ENCODE measurements around the gene ESRRB. TPM values are rescaled to one million over a fixed set of nuclear protein-coding genes. Genes with fewer than 3 reads are reported as not detected.

Gene ESRRB
- total RNA-seq = 1 to 10 TPM in 4 of 8 experiments, under 1 TPM in 4; 0.10 to 3.3 (median 1.1) TPM

- in situ Hi-C loops (cut with MboI; ENCODE audit: low pct_unique_long_range_greater_than_20kb in 2 of 9, low sequenced_read_pairs in 9 of 9, unreplicated experiment in 9 of 9) = loop anchor here in 3 of 9 experiments (25.0 kb wide), 2 partner anchors 261 to 314 kb away; no protein-coding TSS in a partner anchor
- peak; percentile 51 to 93 (median 89) for ATAC-seq (replicated peaks in 6 of 8)
- no peak within 1 kb of the TSS for H3K27ac ChIP-seq
- H3K4me3 ChIP-seq = peak within 1 kb of the TSS; percentile 32 to 34 (median 32)
- 0 to 3% (median 0%) methylated on average over 1 to 13 of the region's 29 CpGs; no CpG with 5 or more reads in 6 of the 10 experiments for WGBS, 10 experiments
- peaks cover 41 to 53% of the 10 kb centered on the region in 2 donors for H3K4me1 ChIP-seq (replicated peaks in 1 of 2)
Observed at GRCh38 chr14:76375947-76376404, at the start of gene ESRRB. Gene ESRRB, plus strand, starts transcription at chr14:76376137. Its CDS starts 265 bp downstream, at chr14:76376402.

DNA sequence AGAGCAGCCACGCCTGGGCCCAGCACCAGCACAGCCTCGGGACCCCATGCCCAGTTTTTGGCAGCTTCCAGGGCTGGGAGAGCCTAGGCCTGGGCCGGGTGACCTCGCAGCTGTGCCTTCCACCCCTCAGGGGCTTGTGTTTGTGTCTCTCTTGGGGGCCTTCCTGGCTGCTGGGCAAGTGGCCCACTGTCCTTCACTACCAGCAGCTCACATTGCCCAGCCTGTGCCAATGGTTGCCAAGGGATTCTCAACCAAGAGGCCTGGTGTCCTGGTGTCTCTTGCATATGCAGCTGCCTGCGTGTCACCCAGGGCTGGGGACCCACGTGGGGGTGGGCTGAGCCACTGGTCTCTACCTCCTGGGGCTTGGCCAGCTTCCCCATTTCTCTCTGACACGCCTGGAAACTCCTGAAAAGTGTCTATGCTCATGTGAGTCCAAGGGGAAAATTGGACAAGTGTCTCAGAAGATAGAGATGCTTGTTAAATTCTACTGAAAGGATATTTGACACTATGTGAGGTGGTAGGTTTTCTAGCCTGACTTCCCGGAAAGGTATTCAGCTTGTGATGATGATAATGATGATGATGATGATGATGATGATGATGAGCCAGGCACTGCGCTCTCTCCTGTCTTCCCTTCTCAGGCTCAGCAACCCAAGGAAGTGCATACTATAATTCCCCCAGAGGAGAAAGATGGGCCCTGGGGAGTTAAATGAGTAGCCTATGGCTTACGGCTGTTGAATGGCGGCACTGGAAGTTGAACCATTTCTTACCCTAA is 48.8 kb upstream of the ESRRB start:
- 90 to 100% (median 100%) methylated on average over 1 to 5 of the region's 11 CpGs; no CpG with 5 or more reads in 7 of the 10 experiments for WGBS, 10 experiments
- Histone ChIP-seq H3K4me3 (no peak overlapping the region), H3K4me1 (replicated peaks in 1 of 2) (peaks cover 3 to 6% of the 10 kb centered on the region in 2 donors), H3K27ac (no peak overlapping the region)
- in situ Hi-C loops (cut with MboI; ENCODE audit: low pct_unique_long_range_greater_than_20kb in 2 of 9, low sequenced_read_pairs in 9 of 9, unreplicated experiment in 9 of 9) = no loop called here
- peak in 1 of 8 experiments; percentile 86 for ATAC-seq (replicated peaks in 6 of 8)

DNA sequence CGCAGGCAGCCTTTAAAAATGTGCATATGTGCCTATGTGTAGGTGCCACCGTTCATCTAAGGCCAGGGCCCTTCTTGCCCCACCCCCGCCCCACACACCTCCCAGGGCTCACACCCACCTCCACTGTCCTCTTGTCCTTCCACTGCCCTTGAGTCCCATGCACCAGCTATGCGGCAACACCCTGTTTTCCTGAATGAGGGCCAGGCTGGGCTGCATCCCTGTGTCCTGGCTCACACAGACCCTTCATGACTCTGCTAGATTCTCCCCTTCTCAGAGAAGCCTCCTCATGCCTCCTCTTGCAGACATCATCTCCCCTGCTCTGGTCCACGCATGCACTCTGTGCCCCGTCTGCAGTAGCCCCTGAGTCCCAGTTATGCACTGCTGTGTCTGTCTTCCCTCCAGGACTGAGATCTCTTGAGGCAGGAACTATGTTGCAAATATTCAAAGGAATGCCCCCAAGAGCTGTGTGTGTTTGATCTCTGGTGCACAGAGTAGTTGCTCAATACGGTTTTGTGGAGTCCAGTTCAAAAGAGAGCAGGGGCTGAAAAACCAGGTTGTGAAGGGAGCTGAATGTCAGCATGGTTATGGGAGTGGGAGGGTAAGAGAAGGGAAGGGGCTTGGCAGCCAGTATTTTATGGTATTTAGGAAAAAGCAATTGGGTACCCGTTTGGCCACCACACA is 47.3 kb upstream of the ESRRB start:
- peaks cover 3 to 6% of the 10 kb centered on the region in 2 donors for H3K4me1 ChIP-seq (replicated peaks in 1 of 2)
- 0 to 83% (median 62%) methylated on average over 1 to 2 of the region's 8 CpGs; no CpG with 5 or more reads in 4 of the 10 experiments for WGBS, 10 experiments
- no peak overlapping the region for H3K27ac ChIP-seq
- no peak overlapping the region for H3K4me3 ChIP-seq
- ATAC-seq (replicated peaks in 6 of 8) = no peak
- in situ Hi-C loops (cut with MboI; ENCODE audit: low pct_unique_long_range_greater_than_20kb in 2 of 9, low sequenced_read_pairs in 9 of 9, unreplicated experiment in 9 of 9) = no loop called here

- 3 to 20% (median 11%) methylated on average over 1 to 20 of the region's 27 CpGs; no CpG with 5 or more reads in 5 of the 10 experiments for WGBS, 10 experiments
- Histone ChIP-seq H3K27ac (no peak overlapping the region), H3K4me3 (no peak overlapping the region), H3K4me1 (replicated peaks in 1 of 2) (peaks cover 7 to 9% of the 10 kb centered on the region in 2 donors)
- ATAC-seq (replicated peaks in 6 of 8) = peak; percentile 13 to 81 (median 56)
- in situ Hi-C loops (cut with MboI; ENCODE audit: low pct_unique_long_range_greater_than_20kb in 2 of 9, low sequenced_read_pairs in 9 of 9, unreplicated experiment in 9 of 9) = no loop called here
Observed at GRCh38 chr14:76329154-76329928, 46.6 kb upstream of the ESRRB start.

GRCh38 chr14:76329951-76330350 is 46.0 kb upstream of the ESRRB start:
- 12 to 60% (median 38%) methylated on average over 1 to 5 of the region's 12 CpGs; no CpG with 5 or more reads in 6 of the 10 experiments for WGBS, 10 experiments
- peak in 5 of 8 experiments; percentile 10 to 53 (median 43) for ATAC-seq (replicated peaks in 6 of 8)
- in situ Hi-C loops (cut with MboI; ENCODE audit: low pct_unique_long_range_greater_than_20kb in 2 of 9, low sequenced_read_pairs in 9 of 9, unreplicated experiment in 9 of 9) = no loop called here

GRCh38 chr14:76330411-76331327 is 45.3 kb upstream of the ESRRB start:
- Histone ChIP-seq H3K27ac (no peak overlapping the region), H3K4me3 (no peak overlapping the region), H3K4me1 (replicated peaks in 1 of 2) (peaks cover 11 to 14% of the 10 kb centered on the region in 2 donors)
- WGBS, 10 experiments = 10 to 100% (median 79%) methylated on average over 1 to 8 of the region's 17 CpGs; no CpG with 5 or more reads in 4 of the 10 experiments
- peak in 1 of 8 experiments; percentile 6 for ATAC-seq (replicated peaks in 6 of 8)
- in situ Hi-C loops (cut with MboI; ENCODE audit: low pct_unique_long_range_greater_than_20kb in 2 of 9, low sequenced_read_pairs in 9 of 9, unreplicated experiment in 9 of 9) = no loop called here

More at GRCh38 chr14:76329951-76330350, 46.0 kb upstream of the ESRRB start:
- H3K4me1 ChIP-seq (replicated peaks in 1 of 2) = peaks cover 11 to 14% of the 10 kb centered on the region in 2 donors
- H3K4me3 ChIP-seq = no peak overlapping the region
- no peak overlapping the region for H3K27ac ChIP-seq

DNA sequence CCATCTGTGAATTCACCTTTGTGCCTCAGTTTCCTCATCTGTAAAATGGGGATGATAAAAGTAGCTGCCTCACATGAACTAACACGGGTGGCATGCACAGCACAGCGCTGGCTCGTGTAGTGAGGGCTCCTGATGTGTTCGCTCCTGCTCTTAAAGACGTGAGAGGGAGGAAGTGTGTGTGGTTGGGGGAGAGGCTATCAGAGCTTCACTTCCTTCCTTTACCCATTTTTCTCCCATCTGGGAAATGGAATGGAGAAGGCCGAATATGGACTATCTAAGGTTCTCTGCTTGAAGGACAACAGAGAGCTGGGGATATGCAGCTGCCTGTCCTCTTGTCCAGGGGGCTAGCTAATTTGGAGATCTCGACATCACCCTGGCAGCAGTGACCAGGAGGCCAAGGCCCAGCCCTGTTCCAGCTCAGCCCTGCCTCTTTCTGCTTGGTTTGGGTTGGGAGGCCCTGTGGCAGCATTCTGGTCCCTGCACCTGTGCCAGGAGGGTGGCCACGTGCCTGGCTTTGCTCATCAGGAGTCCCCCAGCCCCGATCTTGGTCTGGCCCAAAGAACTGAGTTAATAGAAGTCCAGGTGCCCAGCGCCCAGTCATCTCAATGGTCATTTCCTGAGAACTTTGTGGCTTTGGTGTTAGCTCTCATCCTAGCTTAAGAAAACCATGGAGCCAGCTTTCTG is 44.5 kb upstream of the ESRRB start:
- 14 to 100% (median 82%) methylated on average over 1 to 9 of the region's 10 CpGs; no CpG with 5 or more reads in 1 of the 10 experiments for WGBS, 10 experiments
- ATAC-seq (replicated peaks in 6 of 8) = no peak
- in situ Hi-C loops (cut with MboI; ENCODE audit: low pct_unique_long_range_greater_than_20kb in 2 of 9, low sequenced_read_pairs in 9 of 9, unreplicated experiment in 9 of 9) = no loop called here
- Histone ChIP-seq H3K4me3 (no peak overlapping the region), H3K4me1 (replicated peaks in 1 of 2) (peaks cover 11 to 14% of the 10 kb centered on the region in 2 donors), H3K27ac (no peak overlapping the region)

- 73 to 100% (median 88%) methylated on average over 1 to 6 of the region's 6 CpGs for whole genome bisulfite sequencing, 10 experiments
- in situ Hi-C loops (cut with MboI; ENCODE audit: low pct_unique_long_range_greater_than_20kb in 2 of 9, low sequenced_read_pairs in 9 of 9, unreplicated experiment in 9 of 9) = no loop called here
- Histone ChIP-seq H3K4me3 (no peak overlapping the region), H3K27ac (no peak overlapping the region), H3K4me1 (replicated peaks in 1 of 2) (peaks cover 24 to 25% of the 10 kb centered on the region in 2 donors)
- no peak for ATAC-seq (replicated peaks in 6 of 8)
Observed at GRCh38 chr14:76333664-76334063, 42.3 kb upstream of the ESRRB start.

GRCh38 chr14:76334316-76334715 is 41.6 kb upstream of the ESRRB start:
- in situ Hi-C loops (cut with MboI; ENCODE audit: low pct_unique_long_range_greater_than_20kb in 2 of 9, low sequenced_read_pairs in 9 of 9, unreplicated experiment in 9 of 9) = no loop called here
- Histone ChIP-seq H3K27ac (no peak overlapping the region), H3K4me1 (replicated peaks in 1 of 2) (peaks cover 26 to 27% of the 10 kb centered on the region in 2 donors), H3K4me3 (no peak overlapping the region)
- WGBS, 10 experiments = 20 to 80% (median 41%) methylated on average over 1 to 6 of the region's 11 CpGs; no CpG with 5 or more reads in 2 of the 10 experiments
- ATAC-seq (replicated peaks in 6 of 8) = peak in 4 of 8 experiments; percentile 21 to 48 (median 32)

GRCh38 chr14:76336876-76337275 is 39.1 kb upstream of the ESRRB start:
- no peak for ATAC-seq (replicated peaks in 6 of 8)
- WGBS, 10 experiments = 50 to 95% (median 84%) methylated on average over 1 to 6 of the region's 8 CpGs; no CpG with 5 or more reads in 3 of the 10 experiments
- Histone ChIP-seq H3K27ac (no peak overlapping the region), H3K4me1 (replicated peaks in 1 of 2) (peaks cover 29 to 36% of the 10 kb centered on the region in 2 donors), H3K4me3 (no peak overlapping the region)
- in situ Hi-C loops (cut with MboI; ENCODE audit: low pct_unique_long_range_greater_than_20kb in 2 of 9, low sequenced_read_pairs in 9 of 9, unreplicated experiment in 9 of 9) = no loop called here

Measured in motor neuron (in vitro differentiated cells).